GM18526 (cell line): ENCODE results near the gene UBE2V1.
A peak's percentile ranks its signal among the peaks of the same experiment; 100 is the strongest.

Experiments
- POLR2A ChIP-seq: IDR thresholded peaks from 3 replicates; pipeline ENCODE4 v1.6.1; 2011; ENCODE audit not compliant: insufficient read length; ENCODE audit errors: extremely low read depth

Gene UBE2V1

GRCh38 chr20:50125279-50125678, 12.3 kb upstream of the UBE2V1 start:
- no peak for TF ChIP-seq POLR2A

- TF ChIP-seq POLR2A, result no peak
Measured at GRCh38 chr20:50124496-50124895, 11.5 kb upstream of the UBE2V1 start.

- TF ChIP-seq POLR2A, result no peak
Measured at GRCh38 chr20:50123418-50123817, 10.5 kb upstream of the UBE2V1 start.

- TF ChIP-seq POLR2A, result no peak
Measured at GRCh38 chr20:50122763-50123162, 9.8 kb upstream of the UBE2V1 start.

GRCh38 chr20:50121858-50122271, 8.9 kb upstream of the UBE2V1 start:
- TF ChIP-seq POLR2A, result no peak

- TF ChIP-seq POLR2A, result no peak
Measured at GRCh38 chr20:50120935-50121693, 8.2 kb upstream of the UBE2V1 start.

GRCh38 chr20:50118203-50118602, 5.3 kb upstream of the UBE2V1 start:
- no peak for TF ChIP-seq POLR2A

- TF ChIP-seq POLR2A, result no peak
Measured at GRCh38 chr20:50116368-50116999, 3.5 kb upstream of the UBE2V1 start.

GRCh38 chr20:50115591-50116367, 2.8 kb upstream of the UBE2V1 start:
- TF ChIP-seq POLR2A, result peak; percentile 82

GRCh38 chr20:50115041-50115512, 2.1 kb upstream of the UBE2V1 start:
- no peak for TF ChIP-seq POLR2A

GRCh38 chr20:50113420-50114224, 672 bp upstream of the UBE2V1 start:
- TF ChIP-seq POLR2A, result no peak

- TF ChIP-seq POLR2A, result no peak
Measured at GRCh38 chr20:50111829-50112495, 988 bp downstream of the UBE2V1 start.

GRCh38 chr20:50111120-50111828, 1.7 kb downstream of the UBE2V1 start:
- TF ChIP-seq POLR2A, result no peak
